Right lobe of liver (tissue), 6 donors: ENCODE results near the gene LZTR1. TPM values are rescaled to one million over a fixed set of nuclear protein-coding genes. Genes with fewer than 3 reads are reported as not detected.

Source experiments
- ATAC-seq, 4 donors: fragments of 200-7000 bp; cut with Tn5 transposase; one replicate each; pipeline ENCODE4 v1.9.1; 2020; ENCODE audit warnings: mild to moderate bottlenecking in 4 of 4, moderate library complexity in 4 of 4
- DNase-seq, 3 donors: peaks; one replicate each; pipeline ENCODE4 v3.0.0-alpha.2; 2020
- H3K27ac ChIP-seq, 3 donors: fragments of 200-600 bp; one replicate each; pipeline ENCODE4 v1.8.0; 2022
- H3K27me3 ChIP-seq, 2 donors: fragments of 200-600 bp; one replicate each; pipeline ENCODE4 v1.8.0; 2022
- H3K36me3 ChIP-seq, 4 donors: fragments of 200-600 bp; sonication (generic) in 1 of 4; one replicate each; pipeline versions ENCODE4 v1.5.1 to v1.8.0; 2017 to 2022; ENCODE audit warnings: control low read depth in 1 of 4
- H3K4me1 ChIP-seq, 4 donors: fragments of 200-600 bp; sonication (generic) in 1 of 4; one replicate each; pipeline versions ENCODE4 v1.5.1 to v1.8.0; 2017 to 2022; ENCODE audit warnings: control low read depth in 1 of 4
- H3K4me3 ChIP-seq, 3 donors: fragments of 200-600 bp; one replicate each; pipeline ENCODE4 v1.8.0; 2022
- H3K9me3 ChIP-seq, 4 donors: fragments of 200-600 bp; sonication (generic) in 1 of 4; one replicate each; pipeline versions ENCODE4 v1.5.1 to v1.8.0; 2017 to 2022; ENCODE audit warnings: control low read depth in 1 of 4
- POLR2A ChIP-seq: fragments of 450-650 bp; IDR thresholded peaks from one replicate; pipeline ENCODE4 v1.6.1; 2017; ENCODE audit warnings: antibody characterized with exemption, mild to moderate bottlenecking
- WGBS: methylation state at CpG from one replicate; pipeline ENCODE4 v1.1.6; 2018; ENCODE audit warnings: low coverage, low lambda C conversion rate; ENCODE audit not compliant: insufficient coverage; ENCODE audit errors: missing lambda C conversion rate; 5-methylcytosine and 5-hydroxymethylcytosine counted together
- intact Hi-C, 2 donors: fragments of 100-400 bp; cut with DNase I; formaldehyde crosslinking; loops; one replicate each; pipeline versions ENCODE4 v1.11.2 to v1.14.1; 2022
- total RNA-seq, 6 experiments: library from RNA; depleted of rRNA in 2 of 6; stranded (reverse); fragments of >200 nt in 2 of 6; fragmentation: NEBNext Ultra II Directional in 3 of 6; extraction: Animal tissue kit (Norgen Biotek cat#: 25700) in 3 of 6; gene quantifications; one replicate each; pipeline versions ENCODE4 v1.1.0 to v1.2.4, GENCODE V29; 2016 to 2023
- TF ChIP-seq, protein P1 (sequence below), 4 donors: fragments of 200-600 bp in 3 of 4; fragments of 450-650 bp in 1 of 4; IDR thresholded peaks; one replicate each; pipeline versions ENCODE4 v1.5.1 to v1.8.0; 2016 to 2022; ENCODE audit warnings: antibody characterized with exemption in 4 of 4, mild to moderate bottlenecking in 2 of 4
- donor health status: DM: no; HTN: yes; CAD: no.
- donor health status: DM: no; HTN: no; CAD: no.
- donor health status: DM: no; HTN: no; CAD: no.
- donor health status: DM: no; HTN: yes; CAD: no.
- donor health status: DM: no; HTN: yes; CAD: no.

LZTR1 gene
- total RNA-seq, 6 experiments from 2014 or later, result 22.7 to 33.3 (median 27.0) TPM

DNA sequence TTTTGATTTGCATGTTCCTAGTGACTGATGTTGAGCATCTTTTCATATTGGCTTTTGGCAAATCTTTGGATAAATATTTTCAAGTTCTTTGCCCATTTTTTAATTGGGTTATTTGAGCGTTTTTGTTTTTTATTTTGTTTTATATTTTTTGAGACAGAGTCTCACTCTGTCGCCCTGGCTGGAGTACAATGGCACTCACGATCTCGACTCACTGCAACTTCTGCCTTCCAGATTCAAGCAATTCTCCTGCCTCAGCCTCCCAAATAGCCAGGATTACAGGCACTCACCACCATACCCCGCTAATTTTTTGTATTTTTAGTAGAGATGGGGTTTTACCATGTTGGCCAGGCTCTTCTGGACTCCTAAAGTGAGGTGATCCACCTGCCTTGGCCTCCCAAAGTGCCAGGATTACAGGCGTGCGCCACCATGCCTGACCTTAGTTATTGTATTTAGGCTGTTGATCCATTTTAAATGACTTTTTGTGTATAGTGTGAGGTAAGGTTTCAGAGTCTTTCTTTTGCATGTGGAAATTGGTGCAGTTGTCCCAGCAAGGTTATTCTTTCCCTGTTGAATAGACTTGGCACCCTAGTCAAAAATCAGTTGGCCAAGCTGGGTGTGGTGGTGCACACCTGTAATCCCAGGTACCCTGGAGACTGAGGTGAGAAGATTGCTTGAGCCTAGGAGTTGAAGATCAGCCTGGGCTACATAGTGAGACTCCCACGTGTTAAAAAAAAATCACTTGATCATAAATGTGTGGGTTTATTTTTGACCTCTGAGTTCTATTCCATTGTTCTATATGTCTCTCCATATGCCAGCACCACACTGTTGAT lies 38.8 kb upstream of the LZTR1 start:
- intact Hi-C loops, result loop anchor here in 1 of 2 donors (10.0 kb wide), 1 partner anchor 51 kb away; no protein-coding TSS in a partner anchor
- no peaks in the 10 kb centered on the region for H3K9me3 ChIP-seq
- H3K36me3 ChIP-seq, result no peaks in the 10 kb centered on the region
- H3K4me3 ChIP-seq, result no peak overlapping the region
- 93% methylated on average over 8 of the region's 8 CpGs for WGBS
- ATAC-seq (no peak), DNase-seq (no peak)
- H3K27me3 ChIP-seq, result no peaks in the 10 kb centered on the region
- TF ChIP-seq, protein P1, sequence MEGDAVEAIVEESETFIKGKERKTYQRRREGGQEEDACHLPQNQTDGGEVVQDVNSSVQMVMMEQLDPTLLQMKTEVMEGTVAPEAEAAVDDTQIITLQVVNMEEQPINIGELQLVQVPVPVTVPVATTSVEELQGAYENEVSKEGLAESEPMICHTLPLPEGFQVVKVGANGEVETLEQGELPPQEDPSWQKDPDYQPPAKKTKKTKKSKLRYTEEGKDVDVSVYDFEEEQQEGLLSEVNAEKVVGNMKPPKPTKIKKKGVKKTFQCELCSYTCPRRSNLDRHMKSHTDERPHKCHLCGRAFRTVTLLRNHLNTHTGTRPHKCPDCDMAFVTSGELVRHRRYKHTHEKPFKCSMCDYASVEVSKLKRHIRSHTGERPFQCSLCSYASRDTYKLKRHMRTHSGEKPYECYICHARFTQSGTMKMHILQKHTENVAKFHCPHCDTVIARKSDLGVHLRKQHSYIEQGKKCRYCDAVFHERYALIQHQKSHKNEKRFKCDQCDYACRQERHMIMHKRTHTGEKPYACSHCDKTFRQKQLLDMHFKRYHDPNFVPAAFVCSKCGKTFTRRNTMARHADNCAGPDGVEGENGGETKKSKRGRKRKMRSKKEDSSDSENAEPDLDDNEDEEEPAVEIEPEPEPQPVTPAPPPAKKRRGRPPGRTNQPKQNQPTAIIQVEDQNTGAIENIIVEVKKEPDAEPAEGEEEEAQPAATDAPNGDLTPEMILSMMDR (IDR thresholded peaks at IDR 0.05), result no peak
- no peak for TF ChIP-seq POLR2A
- H3K4me1 ChIP-seq, result peaks cover 0 to 42% (median 14%) of the 10 kb centered on the region in 4 donors
- no peak overlapping the region for H3K27ac ChIP-seq

DNA sequence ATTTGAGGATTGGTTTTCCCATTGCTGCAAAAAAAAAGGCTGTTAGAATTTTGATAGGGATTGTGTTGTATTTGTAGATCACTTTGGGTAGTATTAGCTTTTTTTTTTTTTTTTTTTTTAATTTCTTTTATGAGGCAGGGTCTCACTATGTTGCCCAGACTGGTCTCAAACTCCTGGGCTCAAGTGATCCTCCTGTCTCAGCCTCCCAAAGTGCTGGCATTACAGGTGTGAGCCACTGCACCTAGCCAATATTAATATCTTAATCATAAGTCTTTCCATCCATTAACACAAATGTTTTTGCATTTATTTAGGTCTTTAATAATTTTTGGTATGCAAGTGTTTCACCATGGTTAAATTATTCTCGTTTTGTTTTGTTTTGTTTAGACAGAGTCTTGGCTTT lies 38.1 kb upstream of the LZTR1 start:
- intact Hi-C loops, result loop anchor here in 1 of 2 donors (10.0 kb wide), 1 partner anchor 51 kb away; no protein-coding TSS in a partner anchor
- H3K4me3 ChIP-seq, result no peak overlapping the region
- 0% methylated on average over 1 of the region's 1 CpG for WGBS
- no peaks in the 10 kb centered on the region for H3K27me3 ChIP-seq
- no peak overlapping the region for H3K27ac ChIP-seq
- H3K4me1 ChIP-seq, result peaks cover 0 to 41% (median 13%) of the 10 kb centered on the region in 4 donors
- H3K9me3 ChIP-seq, result no peaks in the 10 kb centered on the region
- no peak for ATAC-seq
- TF ChIP-seq POLR2A, result no peak
- TF ChIP-seq, protein P1 (IDR thresholded peaks at IDR 0.05), result no peak
- H3K36me3 ChIP-seq, result no peaks in the 10 kb centered on the region
- DNase-seq, result no peak

DNA sequence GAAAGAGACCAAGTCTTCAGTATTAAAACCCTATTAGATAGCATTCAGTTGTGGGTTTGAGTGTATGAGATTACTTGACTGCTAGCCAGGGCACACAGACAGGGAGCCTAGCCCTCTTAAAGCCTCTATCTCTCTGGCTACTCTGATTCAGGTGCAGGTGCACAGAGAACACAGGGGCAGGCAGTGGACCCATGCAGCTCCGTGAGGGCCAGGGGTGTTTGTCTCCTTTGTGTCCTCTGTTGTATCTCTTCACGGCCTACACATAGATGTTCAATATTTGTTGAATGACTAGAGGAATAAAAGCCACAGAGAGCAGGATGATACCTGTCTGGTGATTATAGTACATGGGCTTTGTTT lies 36.5 kb upstream of the LZTR1 start:
- no peak for DNase-seq
- intact Hi-C loops, result loop anchor here in 1 of 2 donors (10.0 kb wide), 1 partner anchor 49 kb away; no protein-coding TSS in a partner anchor
- TF ChIP-seq, protein P1 (IDR thresholded peaks at IDR 0.05), result no peak
- no peak for TF ChIP-seq POLR2A
- Histone ChIP-seq H3K4me3 (no peak overlapping the region), H3K27ac (no peak overlapping the region), H3K27me3 (no peaks in the 10 kb centered on the region), H3K9me3 (no peaks in the 10 kb centered on the region), H3K4me1 (peaks cover 0 to 34% (median 11%) of the 10 kb centered on the region in 4 donors), H3K36me3 (peaks cover 0 to 8% (median 3%) of the 10 kb centered on the region in 4 donors)
- 75% methylated on average over 1 of the region's 2 CpGs for WGBS
- no peak for ATAC-seq

DNA sequence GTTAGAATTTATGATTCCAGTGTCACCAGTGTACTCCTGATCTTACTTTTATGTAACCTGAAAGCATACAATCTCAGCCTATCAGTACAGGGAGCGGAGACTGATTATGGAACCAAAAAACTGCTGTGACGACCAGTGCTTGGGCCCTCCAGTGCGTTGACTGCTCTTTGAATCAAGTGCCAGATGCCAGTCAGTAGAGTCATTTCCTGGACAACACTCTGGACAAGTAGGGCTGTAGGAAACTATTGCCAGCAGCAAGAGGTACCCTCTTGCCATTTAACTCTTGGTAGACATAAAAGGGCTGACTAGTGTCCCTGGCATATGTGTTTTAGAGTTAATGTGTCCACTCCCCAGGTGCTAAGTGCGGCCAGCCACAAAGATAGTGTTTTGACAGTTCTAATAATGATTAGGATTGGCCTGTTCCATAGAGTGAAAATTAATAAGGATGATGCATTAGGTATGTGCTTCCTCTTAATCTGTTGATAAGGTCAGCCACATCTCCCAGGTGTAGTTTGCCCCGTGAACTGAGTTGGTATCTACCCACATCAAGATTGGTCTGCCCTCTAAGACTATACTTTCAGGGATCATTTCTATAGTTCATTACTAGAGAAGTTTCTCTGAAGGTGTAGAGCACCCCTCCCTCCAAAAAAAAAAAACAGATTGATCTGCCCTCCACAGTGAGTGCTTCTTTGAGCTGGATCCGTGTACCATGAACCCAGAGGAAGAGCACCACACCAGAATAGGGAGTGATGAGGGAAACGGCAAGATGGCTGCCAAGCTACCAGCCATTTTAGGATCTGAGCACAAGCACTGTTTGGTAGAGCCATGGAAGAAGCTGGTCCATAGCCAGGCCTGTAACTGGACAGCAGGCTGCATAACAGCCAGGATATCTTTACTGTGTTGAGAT lies 35.8 kb upstream of the LZTR1 start:
- peak in 1 of 4 donors; percentile 15 for ATAC-seq
- 72% methylated on average over 5 of the region's 7 CpGs for WGBS
- Histone ChIP-seq H3K36me3 (peaks cover 0 to 14% (median 6%) of the 10 kb centered on the region in 4 donors), H3K4me1 (peaks cover 0 to 36% (median 11%) of the 10 kb centered on the region in 4 donors), H3K27ac (no peak overlapping the region), H3K9me3 (no peaks in the 10 kb centered on the region), H3K4me3 (no peak overlapping the region), H3K27me3 (no peaks in the 10 kb centered on the region)
- no peak for DNase-seq
- no peak for TF ChIP-seq POLR2A
- TF ChIP-seq, protein P1 (IDR thresholded peaks at IDR 0.05), result no peak
- intact Hi-C loops, result loop anchor here in 1 of 2 donors (10.0 kb wide), 1 partner anchor 48 kb away; no protein-coding TSS in a partner anchor
